Measurements from ENCODE around the gene SEPHS2. TPM values are rescaled to one million over a fixed set of nuclear protein-coding genes. Genes with fewer than 3 reads are reported as not detected.

Gene SEPHS2
- total RNA-seq, 1 experiment from 2014 or later = 52.6 TPM

- no CpG with 5 or more reads among the region's 4 CpGs for WGBS (ENCODE audit: extremely low coverage, insufficient read length, low lambda C conversion rate)
- H3K14ac ChIP-seq (ENCODE audit: insufficient read depth, low read length) = no peak overlapping the region
- no peak for TF ChIP-seq CTCF (conservative IDR thresholded peaks at IDR 0.05)
Measured at GRCh38 chr16:30491229-30491628, 45.6 kb upstream of the SEPHS2 start.

More at GRCh38 chr16:30491229-30491628, 45.6 kb upstream of the SEPHS2 start:
- H2BK15ac ChIP-seq (ENCODE audit: low read depth, low read length) = no peak overlapping the region
- no peak overlapping the region for H4K91ac ChIP-seq (ENCODE audit: insufficient read length, low read depth, low read length)
- no peak overlapping the region for H3K23ac ChIP-seq (ENCODE audit: insufficient read length, low read depth, low read length)
- no peak overlapping the region for H3K18ac ChIP-seq (ENCODE audit: insufficient read length, low read depth, low read length)
- H3K4me2 ChIP-seq (ENCODE audit: insufficient read depth, insufficient read length, low read length) = no peak overlapping the region
- no peaks in the 10 kb centered on the region for H4K20me1 ChIP-seq (ENCODE audit: control insufficient read depth, insufficient read depth, insufficient read length)
- no peak overlapping the region for H2BK12ac ChIP-seq (ENCODE audit: insufficient read length, low read depth, low read length)
- H3K23me2 ChIP-seq (ENCODE audit: insufficient read length, low read depth, low read length, poor library complexity, severe bottlenecking) = no peaks in the 10 kb centered on the region
- no peak overlapping the region for H4K8ac ChIP-seq (replicated peaks; ENCODE audit: insufficient read length, low read depth, low read length)
- H3K9ac ChIP-seq (ENCODE audit: extremely low read depth, insufficient read length, low read length) = no peak overlapping the region
- H3K27me3 Mint-ChIP-seq (ENCODE audit: low read depth) = peaks cover 18% of the 10 kb centered on the region
- H3K27me3 ChIP-seq (ENCODE audit: insufficient read depth, low read length) = no peaks in the 10 kb centered on the region
- H3K27ac Mint-ChIP-seq = no peak overlapping the region
- H4K5ac ChIP-seq (ENCODE audit: insufficient read length, low read depth, low read length) = no peak overlapping the region
- no peak overlapping the region for H2AFZ ChIP-seq (ENCODE audit: low read length)
- H3K4ac ChIP-seq (ENCODE audit: low read depth, low read length) = no peak overlapping the region
- H3K4me1 Mint-ChIP-seq = peaks cover 14 to 24% of the 10 kb centered on the region in 2 experiments
- no peaks in the 10 kb centered on the region for H3K79me2 ChIP-seq (ENCODE audit: insufficient read depth, low read length)
- no peaks in the 10 kb centered on the region for H3K79me1 ChIP-seq (ENCODE audit: insufficient read depth, low read depth, low read length, poor library complexity, severe bottlenecking)
- no peak overlapping the region for H2BK20ac ChIP-seq (ENCODE audit: low read depth, low read length, poor library complexity, severe bottlenecking)
- H2AK5ac ChIP-seq (ENCODE audit: insufficient read length, low read length) = no peak overlapping the region
- no peaks in the 10 kb centered on the region for H3K9me3 ChIP-seq (ENCODE audit: control insufficient read depth, low read depth, low read length)
- H3K36me3 Mint-ChIP-seq (ENCODE audit: insufficient read depth in 1 of 3, low read depth in 3 of 3) = no peaks in the 10 kb centered on the region
- H3K4me1 ChIP-seq (ENCODE audit: insufficient read depth, low read length) = no peaks in the 10 kb centered on the region; the same call in 1 of the 2 replicates
- no peak overlapping the region for H3K56ac ChIP-seq (ENCODE audit: insufficient read length, low read depth, low read length)
- no peak overlapping the region for H2BK5ac ChIP-seq (ENCODE audit: insufficient read length, low read length)
- no peak overlapping the region for H3K4me3 Mint-ChIP-seq
- H2BK120ac ChIP-seq (ENCODE audit: low read depth, low read length, poor library complexity, severe bottlenecking) = no peak overlapping the region
- no peak for DNase-seq
- H3K27ac ChIP-seq (ENCODE audit: insufficient read length, low read depth, low read length) = no peak overlapping the region
- no peak overlapping the region for H3T11ph ChIP-seq (ENCODE audit: low read length)
- H3K9me3 Mint-ChIP-seq = no peaks in the 10 kb centered on the region; a peak in 3 of 5 replicates
